Gastroesophageal sphincter (tissue), 4 donors: ENCODE measurements around the gene TSPYL1. TPM values are rescaled to one million over a fixed set of nuclear protein-coding genes. Genes with fewer than 3 reads are reported as not detected.

Source experiments
- ATAC-seq: fragments of 150-250 bp; one replicate; pipeline ENCODE4 v1.9.1; 2016; ENCODE audit warnings: mild to moderate bottlenecking, moderate library complexity
- H3K27ac ChIP-seq, 4 donors: fragments of 200-600 bp; sonication (generic) in 3 of 4; 1 replicate in 3 of 4; 2 replicates in 1 of 4; pipeline ENCODE4 v1.5.1; 2016 to 2019
- H3K27me3 ChIP-seq: fragments of 200-600 bp; sonication (generic); one replicate; pipeline ENCODE4 v1.5.1; 2019
- H3K36me3 ChIP-seq, 2 donors: fragments of 200-600 bp; sonication (generic); one replicate each; pipeline ENCODE4 v1.5.1; 2019; ENCODE audit warnings: control low read depth in 1 of 2
- H3K4me1 ChIP-seq, 3 donors: fragments of 200-600 bp; sonication (generic); 1 replicate in 2 of 3; 2 replicates in 1 of 3; pipeline ENCODE4 v1.5.1; 2016 to 2019; ENCODE audit warnings: control low read depth in 2 of 3
- H3K4me3 ChIP-seq, 2 donors: fragments of 200-600 bp; sonication (generic); one replicate each; pipeline ENCODE4 v1.5.1; 2019; ENCODE audit warnings: mild to moderate bottlenecking in 1 of 2, moderate library complexity in 1 of 2
- H3K9me3 ChIP-seq, 3 donors: fragments of 200-600 bp; sonication (generic); one replicate each; pipeline ENCODE4 v1.5.1; 2017 to 2019; ENCODE audit warnings: control low read depth in 2 of 3
- CTCF ChIP-seq, 4 experiments: fragments of 200-600 bp in 2 of 4; fragments of 450-650 bp in 2 of 4; sonication (generic) in 1 of 4; IDR thresholded peaks; one replicate each; pipeline ENCODE4 v1.5.1; 2017 to 2019; ENCODE audit warnings: antibody characterized with exemption in 4 of 4, mild to moderate bottlenecking in 2 of 4, moderate library complexity in 2 of 4
- EP300 ChIP-seq: sonication (generic); formaldehyde crosslinking; IDR thresholded peaks from one replicate; pipeline ENCODE4 v1.6.1; 2017; ENCODE audit warnings: antibody characterized with exemption, mild to moderate bottlenecking
- POLR2A ChIP-seq, 2 donors: fragments of 450-650 bp; IDR thresholded peaks; one replicate each; pipeline ENCODE4 v1.6.1; 2017; ENCODE audit warnings: antibody characterized with exemption in 2 of 2, mild to moderate bottlenecking in 2 of 2, moderate library complexity in 1 of 2
- POLR2AphosphoS5 ChIP-seq: sonication (generic); formaldehyde crosslinking; IDR thresholded peaks from one replicate; pipeline ENCODE4 v1.6.1; 2017; ENCODE audit warnings: antibody characterized with exemption
- WGBS, 2 donors: methylation state at CpG; one replicate each; pipeline ENCODE4 v1.1.5; 2018; ENCODE audit warnings: low coverage in 1 of 2; 5-methylcytosine and 5-hydroxymethylcytosine counted together
- total RNA-seq, 4 donors: library from RNA; depleted of rRNA; stranded (reverse); fragments of >200 nt; gene quantifications; one replicate each; pipeline ENCODE4 v1.1.0, GENCODE V29; 2016

Gene TSPYL1
- total RNA-seq, 4 donors from 2014 or later = 99.3 to 105 (median 100) TPM

- TF ChIP-seq POLR2A (IDR thresholded peaks at IDR 0.05) (no peak), POLR2AphosphoS5 (no peak), CTCF (IDR thresholded peaks at IDR 0.05) (no peak)
- H3K36me3 ChIP-seq = no peaks in the 10 kb centered on the region
- no peak overlapping the region for H3K4me3 ChIP-seq
- no peak for ATAC-seq
- no peaks in the 10 kb centered on the region for H3K27me3 ChIP-seq
- peaks cover 0 to 8% (median 0%) of the 10 kb centered on the region in 3 donors for H3K9me3 ChIP-seq
- H3K4me1 ChIP-seq = no peaks in the 10 kb centered on the region
- no peak overlapping the region for H3K27ac ChIP-seq
Observed at GRCh38 chr6:116298973-116299372, 19.2 kb upstream of the TSPYL1 start.

GRCh38 chr6:116298273-116298672, 18.5 kb upstream of the TSPYL1 start:
- Histone ChIP-seq H3K4me3 (no peak overlapping the region), H3K27ac (no peak overlapping the region), H3K9me3 (peaks cover 0 to 8% (median 0%) of the 10 kb centered on the region in 3 donors), H3K36me3 (no peaks in the 10 kb centered on the region), H3K4me1 (no peaks in the 10 kb centered on the region), H3K27me3 (no peaks in the 10 kb centered on the region)
- 96 to 100% methylated on average over 3 of the region's 3 CpGs for WGBS, 2 donors
- TF ChIP-seq EP300 (no peak), CTCF (IDR thresholded peaks at IDR 0.05) (no peak), POLR2A (IDR thresholded peaks at IDR 0.05) (no peak)
- ATAC-seq = no peak

DNA sequence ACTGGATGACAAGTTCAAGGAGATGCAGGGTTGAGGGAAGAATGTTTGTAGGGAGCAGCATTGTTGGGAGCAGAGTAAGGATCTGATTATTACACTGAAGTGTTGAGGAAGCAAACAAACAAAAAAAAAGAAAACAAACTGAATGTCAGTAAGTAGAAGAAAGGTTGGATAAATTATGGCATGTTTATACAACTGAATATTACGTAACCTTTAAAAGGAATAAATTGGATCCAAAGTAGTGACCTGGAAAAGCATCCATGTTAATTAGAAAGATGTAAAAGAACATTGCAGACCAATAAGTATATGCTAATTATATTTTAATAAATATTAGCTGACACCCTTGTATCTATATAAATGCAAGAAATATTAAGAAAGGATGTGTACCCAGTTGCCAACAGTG, 12.8 kb upstream of the TSPYL1 start:
- no peaks in the 10 kb centered on the region for H3K27me3 ChIP-seq
- no peak overlapping the region for H3K4me3 ChIP-seq
- no peaks in the 10 kb centered on the region for H3K36me3 ChIP-seq
- H3K27ac ChIP-seq = no peak overlapping the region
- no peaks in the 10 kb centered on the region for H3K4me1 ChIP-seq
- 64 to 88% methylated on average over 1 of the region's 1 CpG for WGBS, 2 donors
- TF ChIP-seq POLR2A (IDR thresholded peaks at IDR 0.05) = no peak
- ATAC-seq = no peak
- no peaks in the 10 kb centered on the region for H3K9me3 ChIP-seq

DNA sequence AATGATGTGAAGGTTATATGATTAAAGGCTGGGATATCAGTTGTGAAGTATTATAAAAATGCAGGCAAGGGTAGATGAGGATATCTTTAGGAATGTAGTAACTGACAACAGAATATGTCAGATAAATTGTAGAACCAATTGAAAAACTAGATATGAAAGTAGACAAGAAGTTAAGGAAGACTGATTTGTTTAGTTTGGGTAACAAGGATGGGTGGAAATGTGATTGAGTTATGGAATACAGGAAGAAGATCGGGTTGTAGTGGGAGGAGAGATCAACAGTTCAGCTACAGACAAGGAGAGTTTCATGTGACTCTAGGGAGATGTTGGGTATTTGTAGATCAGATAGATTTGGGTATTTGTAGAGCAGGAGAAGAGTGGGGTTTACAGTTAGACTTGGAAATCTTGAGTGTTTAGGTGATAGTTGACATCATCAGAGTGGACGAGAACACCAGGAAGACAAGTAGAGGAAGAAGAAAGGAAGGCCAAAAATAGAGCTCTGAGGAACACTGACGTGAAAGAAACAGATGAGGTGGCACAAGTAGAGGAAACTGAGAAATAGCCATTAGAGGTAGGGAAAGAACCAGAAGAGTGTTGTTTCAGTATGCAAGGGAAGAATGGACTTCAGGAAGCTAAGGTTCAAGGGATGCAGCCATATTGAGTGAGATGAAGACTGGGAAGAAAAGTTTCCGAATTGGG, 12.1 kb upstream of the TSPYL1 start:
- Histone ChIP-seq H3K36me3 (no peaks in the 10 kb centered on the region), H3K27me3 (no peaks in the 10 kb centered on the region), H3K4me1 (no peaks in the 10 kb centered on the region), H3K27ac (no peak overlapping the region), H3K9me3 (no peaks in the 10 kb centered on the region), H3K4me3 (no peak overlapping the region)
- ATAC-seq = no peak
- TF ChIP-seq EP300 (no peak), POLR2AphosphoS5 (no peak), POLR2A (IDR thresholded peaks at IDR 0.05) (no peak), CTCF (IDR thresholded peaks at IDR 0.05) (no peak)
- WGBS, 2 donors = 85 to 94% methylated on average over 4 of the region's 4 CpGs

- TF ChIP-seq EP300 = no peak
- TF ChIP-seq POLR2A (IDR thresholded peaks at IDR 0.05) = no peak
- TF ChIP-seq POLR2AphosphoS5 = no peak
- TF ChIP-seq CTCF (IDR thresholded peaks at IDR 0.05) = no peak
- Histone ChIP-seq H3K27ac (no peak overlapping the region), H3K9me3 (no peaks in the 10 kb centered on the region), H3K4me1 (no peaks in the 10 kb centered on the region), H3K36me3 (no peaks in the 10 kb centered on the region), H3K27me3 (no peaks in the 10 kb centered on the region), H3K4me3 (no peak overlapping the region)
- no peak for ATAC-seq
- 79 to 83% methylated on average over 2 of the region's 2 CpGs for WGBS, 2 donors
Observed at GRCh38 chr6:116290799-116291198, 11.1 kb upstream of the TSPYL1 start.
